GM19452 (cell line): ENCODE measurements around the gene CACNB1.

Source experiments
- ATAC-seq: cut with Tn5 transposase; IDR thresholded peaks from one replicate; pipeline ENCODE4 v1.9.1; 2021; ENCODE audit not compliant: unreplicated experiment

Gene CACNB1

DNA sequence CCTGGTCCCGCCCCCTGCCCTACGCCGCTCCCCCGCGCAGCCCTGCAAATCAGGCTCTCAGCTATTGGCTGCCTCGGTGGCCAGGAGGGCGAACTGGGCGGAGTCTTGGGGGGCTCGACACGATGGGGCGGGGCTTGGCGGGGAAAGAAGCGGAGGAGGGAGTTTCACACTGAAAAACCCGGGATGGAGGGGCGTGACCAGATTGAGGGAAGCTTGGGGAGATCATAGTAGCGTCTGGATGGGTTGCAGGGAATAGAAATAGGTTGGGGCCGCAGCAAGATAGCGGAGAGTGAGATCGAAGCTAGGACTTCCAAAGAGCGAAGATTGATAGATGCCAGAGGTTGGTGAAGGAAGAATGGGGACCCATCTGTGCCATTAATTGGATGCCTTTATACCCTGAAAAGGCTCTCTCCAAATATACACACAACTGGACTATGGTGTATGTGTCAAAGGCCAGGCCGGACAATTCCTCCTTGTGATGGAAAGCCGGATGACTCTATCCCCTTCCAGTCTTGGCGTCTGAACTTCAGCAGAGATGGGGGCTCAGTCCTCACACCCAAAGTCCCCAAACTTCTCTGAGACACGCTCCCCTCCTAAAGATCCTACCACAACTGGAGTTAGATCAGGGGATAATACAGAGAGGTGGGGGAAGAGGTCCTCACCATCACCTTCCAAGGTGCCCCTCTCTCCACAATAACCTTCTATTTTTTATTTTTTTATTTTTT is 28.7 kb upstream of the CACNB1 start:
- no peak for ATAC-seq

DNA sequence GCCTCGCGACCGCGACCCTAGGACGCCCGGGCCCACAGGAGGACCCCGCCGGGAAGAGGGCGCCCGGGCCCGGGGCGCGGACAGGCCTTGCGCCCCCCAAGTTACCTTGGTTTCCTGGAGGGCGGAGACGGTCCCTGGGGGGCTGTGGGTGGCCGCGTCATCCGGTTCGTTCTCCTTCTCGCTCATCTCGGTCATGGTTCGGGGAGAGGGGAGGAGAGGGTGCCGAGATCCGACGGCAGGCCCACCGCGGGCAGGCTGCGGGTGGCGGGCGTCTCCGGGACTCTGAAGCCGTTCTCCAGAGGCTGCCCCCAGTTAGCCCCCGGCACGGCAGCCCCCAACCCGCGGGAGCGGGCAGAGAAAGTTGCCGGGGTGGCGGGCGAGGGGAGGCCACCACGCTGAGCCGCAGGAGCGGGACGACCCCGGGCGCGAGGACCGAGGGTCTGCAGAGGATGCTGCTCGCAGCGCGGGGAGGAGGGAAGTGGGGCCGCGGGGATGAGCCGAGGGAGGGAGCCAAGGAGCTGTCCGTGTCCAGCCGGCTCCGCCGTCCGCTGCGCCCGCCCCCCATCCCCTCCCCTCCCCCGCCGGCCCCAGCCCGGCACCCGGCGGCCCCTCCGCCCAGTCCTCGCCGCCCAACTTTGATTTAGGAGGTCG is 28.0 kb upstream of the CACNB1 start, which contains the start of gene STAC2:
TSS of gene STAC2 (minus strand) at position 638 of the 651 bp plus-strand sequence. CDS start at position 195, 443 bp downstream.
- ATAC-seq: no peak

DNA sequence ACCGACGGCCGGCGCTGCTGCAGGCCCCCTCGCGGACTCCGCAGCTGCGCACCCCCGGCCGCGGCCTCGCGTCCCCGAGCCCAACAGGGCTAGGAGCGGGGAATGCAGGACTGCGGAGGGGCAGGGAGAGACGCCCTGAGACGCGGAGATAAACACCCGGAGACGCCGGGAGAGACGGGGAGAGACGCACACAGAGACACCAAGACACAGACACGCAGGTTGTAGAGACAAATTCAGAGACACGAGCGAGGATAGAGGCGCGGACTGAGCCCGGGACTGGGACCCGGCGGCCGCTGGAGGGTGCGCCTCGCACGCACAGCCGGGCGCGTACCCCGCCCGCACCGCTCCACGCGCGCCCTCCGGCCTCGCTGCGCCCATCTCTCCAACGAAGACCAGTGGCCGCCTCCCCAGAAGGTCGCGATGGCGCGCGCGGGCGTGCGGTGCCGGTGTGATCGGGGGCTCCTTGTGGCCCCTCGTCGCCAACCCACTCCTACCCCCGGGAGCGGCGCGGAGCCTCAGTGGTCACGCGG is 27.4 kb upstream of the CACNB1 start:
- ATAC-seq: no peak

DNA sequence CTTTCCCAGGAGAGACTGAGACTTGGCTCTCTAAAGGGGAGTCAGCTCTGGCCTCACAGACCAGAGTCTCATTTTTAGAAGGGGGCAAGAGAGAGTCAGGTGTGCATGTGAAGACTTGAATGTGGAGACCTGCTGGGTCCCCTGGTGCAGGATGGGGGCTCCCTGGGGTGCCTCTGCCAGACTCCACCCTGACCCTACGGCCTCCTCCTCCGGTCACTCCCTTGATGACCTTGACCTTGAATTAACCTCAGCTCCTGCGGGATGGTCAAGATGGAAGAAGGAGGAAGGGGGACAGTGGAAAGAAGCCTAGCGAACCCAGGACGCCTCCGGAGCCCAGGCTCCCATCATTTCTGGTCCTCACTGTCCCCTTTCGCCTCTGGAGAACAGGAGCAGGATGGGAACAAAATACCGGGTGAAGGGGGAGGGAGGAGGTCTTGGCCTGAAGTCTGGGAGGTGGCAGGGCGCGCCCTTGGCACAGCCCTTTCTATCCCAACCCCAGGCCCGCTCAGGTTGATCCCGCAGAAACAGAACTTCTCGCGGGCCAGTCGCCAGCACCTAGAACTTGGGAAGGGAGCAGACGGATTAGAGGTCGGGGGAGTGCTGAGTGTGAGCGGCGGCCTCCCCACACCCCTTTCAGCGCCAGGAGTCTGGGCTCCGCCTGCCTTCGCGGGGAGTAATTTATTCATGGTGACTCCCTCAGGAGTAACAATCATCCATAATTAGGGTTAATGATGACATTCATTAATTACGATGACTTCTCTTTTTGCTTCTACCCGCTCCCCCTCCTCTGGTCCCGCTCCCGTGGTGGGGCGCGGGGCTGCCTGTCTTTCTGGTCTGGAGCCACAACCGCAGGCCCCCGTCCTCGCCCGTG is 26.7 kb upstream of the CACNB1 start:
- ATAC-seq: no peak

DNA sequence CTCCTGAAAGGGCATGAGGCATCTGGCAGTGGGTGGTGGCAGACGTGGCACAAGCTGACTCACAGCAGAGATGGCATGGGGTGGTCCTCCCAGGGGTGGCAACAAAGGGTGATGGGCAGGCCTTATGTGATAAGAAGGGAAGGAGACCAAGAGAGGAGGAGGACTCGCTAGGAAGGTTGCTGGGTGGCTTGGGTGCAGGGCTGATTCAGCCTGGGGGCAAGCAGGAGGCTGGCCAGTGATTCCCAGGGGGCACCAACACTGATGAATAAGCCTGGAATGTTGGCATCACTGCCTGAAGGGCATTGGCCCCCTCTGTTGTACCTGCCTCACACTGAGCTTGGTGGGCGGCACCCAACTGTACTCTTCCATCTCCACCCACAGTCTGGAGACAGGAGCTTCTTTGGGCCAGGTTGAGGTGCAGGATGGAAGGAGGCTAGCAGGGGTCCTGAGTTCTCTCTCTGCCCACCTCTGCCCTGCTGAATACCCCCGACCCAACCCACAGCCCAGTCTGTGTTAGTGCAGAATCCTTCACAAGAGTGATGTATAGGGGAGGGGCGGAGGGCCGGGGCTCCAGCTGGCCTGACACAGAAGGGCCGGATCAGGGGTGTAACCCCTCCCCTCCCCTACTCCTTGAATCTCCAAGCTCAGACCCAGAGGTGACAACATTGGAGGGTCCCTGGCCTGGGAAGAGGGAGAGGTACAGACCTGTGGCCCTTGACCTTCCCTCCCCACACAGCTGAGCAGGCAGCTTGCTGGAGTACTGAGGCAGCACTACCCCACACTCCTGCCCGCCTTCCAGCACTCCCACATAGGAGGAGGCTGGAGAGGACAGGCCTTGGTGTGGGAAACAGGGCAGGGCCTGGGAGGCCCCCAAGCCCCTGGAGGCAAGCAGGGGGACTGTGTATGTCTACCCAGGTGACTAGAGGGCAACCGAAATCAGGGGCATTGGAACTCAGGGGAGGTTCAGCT is 25.7 kb upstream of the CACNB1 start:
- ATAC-seq: no peak

DNA sequence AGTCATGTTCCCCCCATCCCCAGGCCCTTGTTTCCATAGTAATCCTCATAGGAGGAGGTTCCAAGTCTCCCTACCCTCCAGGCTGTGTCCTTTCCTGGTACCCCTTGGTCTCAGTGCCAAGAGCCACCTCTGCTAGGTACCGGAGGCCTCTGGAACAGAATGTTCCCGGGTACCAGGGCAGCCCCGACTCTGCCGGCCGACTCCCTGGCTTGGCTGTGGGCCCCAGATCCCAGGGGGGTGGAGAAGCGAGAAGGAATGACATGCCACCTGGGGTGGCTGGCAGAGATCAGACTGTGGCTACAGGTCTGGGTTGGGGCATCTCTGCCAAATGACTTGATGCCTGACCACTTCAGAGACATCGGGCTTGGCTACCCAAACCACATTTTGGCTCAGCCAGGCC is 24.7 kb upstream of the CACNB1 start:
- ATAC-seq: no peak

DNA sequence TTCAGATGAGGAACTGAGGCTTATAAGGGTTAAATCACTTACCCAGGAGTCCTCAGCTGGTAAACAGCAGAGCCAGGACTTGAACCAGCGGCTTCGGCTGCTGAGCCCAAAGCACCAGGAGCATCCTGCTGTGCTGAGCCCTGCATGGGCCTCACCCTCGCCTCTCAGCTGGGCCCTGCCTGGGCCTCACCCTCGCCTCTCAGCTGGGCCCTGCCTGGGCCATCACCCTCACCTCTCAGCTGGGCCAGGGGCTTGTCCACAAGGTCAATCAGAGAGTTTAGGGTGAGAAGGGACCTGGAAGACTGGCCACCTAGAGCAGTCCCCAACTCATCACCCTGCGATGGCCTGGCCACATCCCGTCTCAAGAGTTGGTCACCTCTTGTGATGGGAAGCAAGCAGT is 24.1 kb upstream of the CACNB1 start:
- ATAC-seq: no peak

DNA sequence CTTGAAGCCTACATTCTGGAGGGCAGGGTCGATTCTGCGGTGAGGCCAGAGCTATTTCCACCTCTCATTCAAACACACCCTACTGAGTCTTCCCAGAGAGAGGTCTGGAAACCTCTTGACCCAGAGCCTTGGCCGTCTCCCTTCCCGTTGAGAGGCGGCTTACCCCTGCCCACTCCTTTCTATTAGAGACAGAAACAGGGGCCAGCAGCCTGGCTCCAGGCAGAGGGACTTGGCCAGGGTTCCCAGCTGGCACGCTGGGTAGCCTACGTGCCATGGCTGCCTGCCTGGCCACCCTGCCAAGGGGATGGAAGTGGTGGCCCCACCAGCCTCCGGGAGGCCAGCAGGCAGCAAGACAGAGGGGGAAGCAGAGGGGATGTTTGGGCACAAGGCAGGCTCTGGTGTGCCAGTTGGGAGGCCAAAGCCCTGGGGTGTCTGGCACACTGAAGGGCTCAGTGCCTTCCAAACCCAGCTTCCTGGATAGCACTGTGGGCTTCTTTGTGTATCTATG is 22.2 kb upstream of the CACNB1 start:
- no peak for ATAC-seq

DNA sequence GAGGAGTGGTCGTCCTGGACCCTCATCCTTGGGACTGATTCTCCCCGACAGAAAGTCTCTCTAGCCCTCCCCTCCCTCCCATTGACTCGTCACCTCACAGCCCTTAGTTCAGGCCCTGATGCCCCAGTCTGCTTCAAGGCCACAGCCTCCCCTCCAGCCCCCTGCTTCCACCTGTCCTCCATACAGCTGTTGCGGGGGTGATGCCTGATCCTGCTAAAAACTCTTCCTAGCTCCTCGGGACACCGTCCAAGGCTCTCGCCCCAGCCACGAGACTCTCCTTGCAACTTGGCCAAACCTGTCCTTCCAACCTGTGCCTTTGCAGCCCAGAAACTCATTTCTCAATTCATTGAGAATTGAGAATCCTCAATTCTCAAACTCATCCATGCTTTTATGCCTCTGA is 21.4 kb upstream of the CACNB1 start:
- no peak for ATAC-seq

DNA sequence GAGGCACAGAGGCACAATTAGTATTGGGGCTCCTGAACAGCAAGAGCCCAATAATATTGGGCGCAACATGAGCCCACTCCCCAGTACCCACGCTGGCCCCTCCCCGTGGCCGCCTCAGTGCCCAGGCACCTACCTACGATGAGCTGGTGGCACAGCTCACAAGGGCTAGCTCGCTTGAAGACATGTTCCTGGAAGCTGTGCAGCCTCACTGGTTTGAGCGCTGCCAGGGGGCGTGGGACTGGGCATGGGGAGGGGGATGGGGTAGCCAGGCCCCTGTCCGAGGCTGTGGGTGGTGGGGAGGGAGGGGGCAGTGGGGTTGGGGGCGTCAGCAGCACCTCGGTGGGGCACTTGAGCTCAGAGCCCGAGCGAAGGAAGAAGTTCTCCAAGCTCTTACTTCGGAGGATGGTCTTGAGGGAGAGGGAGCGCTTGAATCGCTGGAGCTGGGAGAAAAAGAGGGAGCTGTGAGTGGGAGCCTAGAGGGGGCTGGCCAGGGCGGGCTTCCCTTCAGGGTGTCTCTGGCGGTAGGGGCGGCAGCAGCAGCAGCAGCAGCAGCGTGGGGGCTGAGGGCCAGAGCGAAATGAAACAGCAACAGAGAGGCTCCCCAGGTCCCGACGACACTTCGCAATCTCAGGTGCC is 20.4 kb upstream of the CACNB1 start:
- ATAC-seq: no peak

DNA sequence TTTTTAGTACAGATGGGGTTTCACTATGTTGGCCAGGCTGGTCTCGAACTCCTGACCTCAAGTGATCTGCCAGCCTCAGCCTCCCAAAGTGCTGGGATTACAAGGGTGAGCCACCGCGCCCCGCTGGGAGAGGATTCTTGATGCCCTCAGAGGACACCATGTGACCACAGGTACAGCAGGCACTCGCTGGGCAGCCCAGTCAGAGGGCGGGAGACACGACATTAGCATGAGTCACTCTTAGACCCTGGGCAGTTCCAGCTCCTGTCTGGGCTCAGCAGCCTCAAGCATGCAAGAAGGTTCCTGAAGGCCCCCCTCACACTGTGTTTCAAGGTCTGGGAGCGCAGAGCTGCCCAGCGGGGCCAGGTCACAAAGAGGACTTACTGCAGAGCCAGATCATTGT is 16.4 kb upstream of the CACNB1 start:
- ATAC-seq: no peak

DNA sequence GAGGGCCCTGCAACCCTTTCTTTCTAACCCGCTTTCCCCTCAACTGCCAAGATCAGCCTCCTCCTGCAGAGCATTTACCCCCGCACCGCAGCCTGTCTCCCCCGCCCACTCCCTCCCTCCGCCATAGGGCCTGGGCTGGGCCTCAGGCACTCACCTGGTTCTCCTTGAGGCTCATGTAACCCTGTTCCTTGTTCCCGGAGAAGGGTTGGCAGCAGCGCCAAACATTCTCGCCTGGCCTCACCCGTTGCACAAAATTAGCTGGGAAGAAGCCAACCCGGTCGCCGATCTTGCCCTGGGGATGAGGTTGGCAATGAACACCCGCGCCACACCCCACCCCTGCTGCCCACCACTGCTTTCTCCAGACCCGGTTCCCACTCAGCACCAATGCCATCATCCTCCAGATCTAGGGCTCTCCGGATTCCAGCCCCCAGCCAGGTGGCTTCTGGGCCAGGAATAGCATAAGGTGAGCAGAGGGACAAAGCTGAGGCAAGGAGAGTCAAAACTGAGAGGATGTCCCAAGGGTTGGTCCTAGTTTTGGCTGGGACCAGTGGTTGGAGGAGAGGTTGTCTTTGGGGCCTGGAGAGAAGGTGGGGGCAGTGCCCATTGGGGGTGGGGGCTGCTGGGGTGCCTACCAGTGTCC is 15.5 kb upstream of the CACNB1 start:
- no peak for ATAC-seq

DNA sequence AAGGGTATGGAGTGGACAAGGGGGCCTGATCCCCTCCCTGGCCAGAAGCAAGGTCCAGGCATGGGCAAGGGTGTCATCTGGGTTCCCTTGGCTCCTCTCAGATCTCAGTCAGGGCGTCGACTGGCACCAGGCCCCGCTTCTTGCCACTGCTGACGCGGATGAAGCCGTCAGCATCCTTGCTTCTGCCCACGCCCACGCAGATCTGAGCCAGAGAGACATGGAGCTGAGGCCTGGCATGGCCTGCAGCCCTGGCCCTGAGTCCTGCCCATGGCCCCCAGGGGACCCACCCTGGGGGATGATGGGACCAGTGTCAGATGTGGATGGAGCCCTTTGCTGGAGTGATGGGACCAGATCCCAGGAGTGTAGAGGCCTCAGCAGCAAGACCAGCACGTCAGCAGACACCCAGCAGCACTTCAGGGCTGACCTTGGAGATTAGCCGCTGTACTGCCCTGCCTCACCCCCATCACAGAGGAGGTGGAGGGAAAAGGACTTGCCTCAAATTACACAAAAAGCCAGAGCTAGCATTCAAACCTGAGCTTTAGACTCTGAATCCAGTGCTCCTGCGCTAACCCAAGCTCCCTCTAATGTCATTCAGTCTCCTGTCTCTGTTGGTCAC is 14.8 kb upstream of the CACNB1 start:
- no peak for ATAC-seq

DNA sequence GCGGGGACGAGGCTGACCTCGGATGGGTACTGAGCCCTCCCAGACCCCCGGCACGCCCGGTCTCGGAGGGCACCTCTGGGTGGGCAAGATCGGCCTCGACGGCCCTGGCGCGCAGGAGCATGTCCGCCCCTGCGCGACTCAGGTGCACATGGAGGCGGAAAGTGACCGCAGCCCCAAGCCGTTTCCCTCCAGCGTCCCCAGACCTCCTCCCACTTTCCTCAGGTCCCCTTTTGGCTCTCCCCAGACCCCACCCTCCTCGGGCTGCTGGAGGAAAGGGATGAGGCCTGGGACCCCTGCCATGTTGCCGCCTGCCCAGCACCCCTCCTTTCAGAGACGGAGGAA is 12.6 kb upstream of the CACNB1 start:
- no peak for ATAC-seq

DNA sequence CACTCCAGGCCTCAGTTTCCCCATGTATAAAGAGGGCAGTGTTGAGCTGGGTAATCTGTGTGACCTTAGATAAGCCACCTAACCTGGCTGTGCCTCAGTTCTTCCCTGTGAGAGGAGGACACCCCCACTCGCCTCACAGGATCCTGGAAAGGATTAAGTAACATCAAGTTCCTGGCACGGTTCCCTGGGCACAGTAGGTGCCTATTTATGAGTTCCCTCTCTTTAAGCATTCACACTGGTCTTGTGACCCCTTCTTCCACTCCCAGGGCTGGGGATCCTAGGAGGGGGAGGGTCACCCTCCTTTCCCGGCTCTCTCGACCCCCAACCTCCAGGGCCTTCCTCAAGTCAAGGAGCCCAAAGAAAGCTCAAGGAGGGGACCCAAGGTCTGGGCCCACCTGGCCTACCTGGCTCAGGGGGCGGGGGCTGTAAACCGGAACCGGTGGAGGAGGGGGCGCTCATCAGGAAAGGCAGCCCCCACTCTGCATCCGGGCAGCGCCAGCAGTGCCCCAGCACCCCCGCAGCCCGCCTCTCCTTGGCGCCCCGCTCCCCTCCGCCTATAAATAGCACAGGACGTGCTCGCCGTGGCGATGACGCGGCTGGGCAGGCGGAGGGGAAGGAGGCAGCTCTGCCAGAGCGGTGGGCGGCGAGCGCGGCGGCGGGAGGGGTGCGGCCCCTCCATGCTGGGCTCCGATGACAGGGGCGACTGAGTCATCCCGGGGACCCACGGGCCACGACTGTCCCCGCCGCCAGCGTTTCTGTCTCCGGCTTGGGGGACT is 12.0 kb upstream of the CACNB1 start:
- ATAC-seq: no peak

DNA sequence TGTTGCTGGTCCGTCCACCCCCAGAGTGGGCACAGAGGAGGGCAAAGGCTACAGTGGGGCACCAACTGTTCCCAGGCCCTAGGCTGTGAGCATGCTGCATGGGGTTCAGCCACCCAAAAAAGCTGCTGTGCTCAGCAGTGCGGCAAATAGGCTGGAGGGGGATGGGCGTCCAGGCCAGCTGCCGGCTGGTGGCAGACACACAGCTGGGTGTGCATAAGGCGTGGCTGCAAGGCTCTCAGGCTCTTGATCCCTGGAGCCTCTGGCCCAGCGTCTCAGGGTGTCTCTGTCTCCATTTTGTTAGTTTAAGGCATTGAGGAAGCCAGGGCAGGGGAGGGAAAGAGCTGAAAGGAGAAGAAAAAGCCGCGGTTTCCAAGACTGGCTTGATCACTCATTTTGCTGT is 11.4 kb upstream of the CACNB1 start:
- ATAC-seq: peak; percentile 52

DNA sequence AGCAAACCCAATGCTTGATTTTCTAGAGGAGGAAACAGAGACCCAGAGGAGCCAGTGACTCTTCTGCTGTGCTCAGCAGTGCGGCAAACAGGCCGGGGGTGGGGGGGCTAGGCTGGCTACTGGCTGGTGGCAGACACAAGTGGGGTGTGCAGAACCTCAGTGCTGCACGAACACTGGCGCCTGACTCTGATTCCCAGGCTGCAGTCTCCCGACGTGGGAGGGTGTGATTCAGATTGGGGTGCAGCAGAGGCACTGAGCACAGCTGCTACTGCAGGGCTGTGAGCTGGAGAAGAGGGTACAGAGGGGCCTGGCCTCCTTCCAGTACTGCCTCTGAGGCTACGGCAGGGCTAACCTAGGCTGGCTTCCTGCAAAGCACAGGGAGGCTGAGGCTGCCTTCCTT is 10.7 kb upstream of the CACNB1 start:
- ATAC-seq: no peak

DNA sequence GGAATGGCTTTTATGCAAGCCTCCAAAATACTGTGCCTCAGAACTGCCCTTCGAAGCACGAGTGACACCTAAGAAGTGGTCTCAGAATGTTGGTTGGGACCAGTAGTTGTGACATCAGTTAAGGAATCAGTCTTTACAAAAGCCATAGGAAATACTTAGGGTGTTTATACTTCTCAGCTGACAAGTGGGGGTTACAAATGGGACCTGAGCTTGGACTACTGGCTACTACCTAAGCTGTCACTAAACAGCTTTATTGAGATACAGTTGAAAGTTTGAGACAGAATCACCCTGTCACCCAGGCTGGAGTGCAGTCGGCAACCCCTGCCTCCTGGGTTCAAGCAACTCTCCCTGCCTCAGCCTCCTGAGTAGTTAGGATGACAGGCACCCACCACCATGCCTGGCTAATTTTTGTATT is 7.7 kb upstream of the CACNB1 start:
- ATAC-seq: no peak
